ENCODE data around the gene ZBTB7C. TPM values are rescaled to one million over a fixed set of nuclear protein-coding genes. Genes with fewer than 3 reads are reported as not detected.

Gene ZBTB7C
- polyA plus RNA-seq, 1 of the 3 experiments (the other 2 are of a cell fraction) = 0.05 TPM

DNA sequence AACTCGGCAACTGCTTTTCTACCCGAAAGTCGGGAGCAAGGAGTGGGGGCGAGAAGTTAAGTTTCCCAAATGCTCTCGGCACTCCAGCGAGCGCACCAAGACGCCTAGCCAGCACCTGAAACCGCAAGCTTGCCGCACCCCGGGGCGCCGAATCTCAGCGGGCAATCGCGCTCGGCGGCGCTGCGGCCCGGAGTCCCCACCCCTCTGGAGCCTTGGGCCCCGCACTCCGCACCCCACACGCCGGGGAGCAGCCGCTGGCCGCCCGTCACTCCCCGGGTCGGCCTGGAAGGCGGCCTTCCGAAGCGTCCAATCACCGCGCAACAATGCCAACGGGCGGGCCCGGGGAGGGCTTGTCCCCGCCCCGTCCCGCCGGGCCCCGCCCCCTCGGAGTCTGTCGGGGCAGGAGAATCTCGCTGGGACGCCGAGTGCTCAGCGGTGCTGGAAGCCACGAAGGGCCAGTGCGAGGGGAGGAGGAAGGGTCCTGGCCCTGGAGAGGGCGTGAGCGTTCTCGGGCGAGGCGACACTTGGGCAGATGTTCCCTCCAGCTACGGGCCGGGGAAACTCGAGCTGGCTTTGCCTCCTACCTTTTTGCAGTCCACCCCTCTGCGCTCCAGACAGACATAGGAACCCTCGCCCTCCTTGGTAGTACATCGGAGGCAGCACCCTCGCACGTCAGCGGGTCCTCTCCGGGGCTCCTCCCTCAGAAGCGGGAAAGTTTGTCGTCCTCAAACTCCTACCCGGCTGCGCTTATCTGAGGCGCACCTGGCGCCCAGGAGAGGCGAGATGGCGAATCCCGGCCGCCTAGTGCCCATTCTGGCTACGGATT, 1.1 kb upstream of the ZBTB7C start:
- peak; percentile 96 for DNase-seq
- H3K27me3 ChIP-seq (ENCODE audit: insufficient read depth) = peaks cover 48% of the 10 kb centered on the region
- H3K4me3 ChIP-seq (ENCODE audit: low read depth in 2 of 2, low read length in 1 of 2) = peak overlapping the region; percentile 67 to 84
- H2AFZ ChIP-seq (ENCODE audit: low read depth) = peak overlapping the region; percentile 95
- H3K9me2 ChIP-seq = no peaks in the 10 kb centered on the region
- ChIA-PET POLR2A (no interaction called here), CTCF (interaction anchor here (1.2 to 2.8 kb wide), 4 partner anchors 10 to 180 kb away, joined by 4 to 9 read pairs (median 6); no protein-coding TSS in a partner anchor)
- H4K20me1 ChIP-seq (ENCODE audit: insufficient read depth) = no peaks in the 10 kb centered on the region
- H3K79me2 ChIP-seq (ENCODE audit: insufficient read depth) = no peaks in the 10 kb centered on the region
- TF ChIP-seq, protein P1, sequence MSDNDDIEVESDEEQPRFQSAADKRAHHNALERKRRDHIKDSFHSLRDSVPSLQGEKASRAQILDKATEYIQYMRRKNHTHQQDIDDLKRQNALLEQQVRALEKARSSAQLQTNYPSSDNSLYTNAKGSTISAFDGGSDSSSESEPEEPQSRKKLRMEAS (IDR thresholded peaks at IDR 0.05; ENCODE audit: low read depth) = 0 out of 2 replicates have a peak, but pooled peaks have one; percentile 25
- no peak for TF ChIP-seq CHD2 (IDR thresholded peaks at IDR 0.05; ENCODE audit: low read length, partially characterized antibody)
- peak; percentile 49; the same call in 1 of the 2 replicates for TF ChIP-seq MXI1 (IDR thresholded peaks at IDR 0.05; ENCODE audit: low read depth, low read length)
- TF ChIP-seq, protein P2, sequence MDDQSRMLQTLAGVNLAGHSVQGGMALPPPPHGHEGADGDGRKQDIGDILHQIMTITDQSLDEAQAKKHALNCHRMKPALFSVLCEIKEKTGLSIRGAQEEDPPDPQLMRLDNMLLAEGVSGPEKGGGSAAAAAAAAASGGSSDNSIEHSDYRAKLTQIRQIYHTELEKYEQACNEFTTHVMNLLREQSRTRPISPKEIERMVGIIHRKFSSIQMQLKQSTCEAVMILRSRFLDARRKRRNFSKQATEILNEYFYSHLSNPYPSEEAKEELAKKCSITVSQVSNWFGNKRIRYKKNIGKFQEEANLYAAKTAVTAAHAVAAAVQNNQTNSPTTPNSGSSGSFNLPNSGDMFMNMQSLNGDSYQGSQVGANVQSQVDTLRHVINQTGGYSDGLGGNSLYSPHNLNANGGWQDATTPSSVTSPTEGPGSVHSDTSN (IDR thresholded peaks at IDR 0.05) = peak; percentile 75
- TF ChIP-seq GABPA (IDR thresholded peaks at IDR 0.05; ENCODE audit: low read depth) = no peak
- no peak for TF ChIP-seq JUND (IDR thresholded peaks at IDR 0.05)
- TF ChIP-seq RAD21 (IDR thresholded peaks at IDR 0.05; ENCODE audit: low read length) = no peak
- TF ChIP-seq YY1 (IDR thresholded peaks at IDR 0.05; ENCODE audit: low read depth) = no peak
- TF ChIP-seq MEF2A (IDR thresholded peaks at IDR 0.05; ENCODE audit: borderline replicate concordance, low read depth) = no peak
- no peak for TF ChIP-seq RFX5 (IDR thresholded peaks at IDR 0.05; ENCODE audit: low read length)
- TF ChIP-seq, protein P3, sequence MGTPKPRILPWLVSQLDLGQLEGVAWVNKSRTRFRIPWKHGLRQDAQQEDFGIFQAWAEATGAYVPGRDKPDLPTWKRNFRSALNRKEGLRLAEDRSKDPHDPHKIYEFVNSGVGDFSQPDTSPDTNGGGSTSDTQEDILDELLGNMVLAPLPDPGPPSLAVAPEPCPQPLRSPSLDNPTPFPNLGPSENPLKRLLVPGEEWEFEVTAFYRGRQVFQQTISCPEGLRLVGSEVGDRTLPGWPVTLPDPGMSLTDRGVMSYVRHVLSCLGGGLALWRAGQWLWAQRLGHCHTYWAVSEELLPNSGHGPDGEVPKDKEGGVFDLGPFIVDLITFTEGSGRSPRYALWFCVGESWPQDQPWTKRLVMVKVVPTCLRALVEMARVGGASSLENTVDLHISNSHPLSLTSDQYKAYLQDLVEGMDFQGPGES (IDR thresholded peaks at IDR 0.05; ENCODE audit: low read depth, low read length) = no peak
- no peak for TF ChIP-seq FOXM1 (IDR thresholded peaks at IDR 0.05; ENCODE audit: low read depth)
- TF ChIP-seq TCF12 (IDR thresholded peaks at IDR 0.05) = no peak
- TF ChIP-seq, protein P4, sequence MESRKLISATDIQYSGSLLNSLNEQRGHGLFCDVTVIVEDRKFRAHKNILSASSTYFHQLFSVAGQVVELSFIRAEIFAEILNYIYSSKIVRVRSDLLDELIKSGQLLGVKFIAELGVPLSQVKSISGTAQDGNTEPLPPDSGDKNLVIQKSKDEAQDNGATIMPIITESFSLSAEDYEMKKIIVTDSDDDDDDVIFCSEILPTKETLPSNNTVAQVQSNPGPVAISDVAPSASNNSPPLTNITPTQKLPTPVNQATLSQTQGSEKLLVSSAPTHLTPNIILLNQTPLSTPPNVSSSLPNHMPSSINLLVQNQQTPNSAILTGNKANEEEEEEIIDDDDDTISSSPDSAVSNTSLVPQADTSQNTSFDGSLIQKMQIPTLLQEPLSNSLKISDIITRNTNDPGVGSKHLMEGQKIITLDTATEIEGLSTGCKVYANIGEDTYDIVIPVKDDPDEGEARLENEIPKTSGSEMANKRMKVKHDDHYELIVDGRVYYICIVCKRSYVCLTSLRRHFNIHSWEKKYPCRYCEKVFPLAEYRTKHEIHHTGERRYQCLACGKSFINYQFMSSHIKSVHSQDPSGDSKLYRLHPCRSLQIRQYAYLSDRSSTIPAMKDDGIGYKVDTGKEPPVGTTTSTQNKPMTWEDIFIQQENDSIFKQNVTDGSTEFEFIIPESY (IDR thresholded peaks at IDR 0.05; ENCODE audit: borderline replicate concordance, low read depth) = no peak
- TF ChIP-seq, protein P5, sequence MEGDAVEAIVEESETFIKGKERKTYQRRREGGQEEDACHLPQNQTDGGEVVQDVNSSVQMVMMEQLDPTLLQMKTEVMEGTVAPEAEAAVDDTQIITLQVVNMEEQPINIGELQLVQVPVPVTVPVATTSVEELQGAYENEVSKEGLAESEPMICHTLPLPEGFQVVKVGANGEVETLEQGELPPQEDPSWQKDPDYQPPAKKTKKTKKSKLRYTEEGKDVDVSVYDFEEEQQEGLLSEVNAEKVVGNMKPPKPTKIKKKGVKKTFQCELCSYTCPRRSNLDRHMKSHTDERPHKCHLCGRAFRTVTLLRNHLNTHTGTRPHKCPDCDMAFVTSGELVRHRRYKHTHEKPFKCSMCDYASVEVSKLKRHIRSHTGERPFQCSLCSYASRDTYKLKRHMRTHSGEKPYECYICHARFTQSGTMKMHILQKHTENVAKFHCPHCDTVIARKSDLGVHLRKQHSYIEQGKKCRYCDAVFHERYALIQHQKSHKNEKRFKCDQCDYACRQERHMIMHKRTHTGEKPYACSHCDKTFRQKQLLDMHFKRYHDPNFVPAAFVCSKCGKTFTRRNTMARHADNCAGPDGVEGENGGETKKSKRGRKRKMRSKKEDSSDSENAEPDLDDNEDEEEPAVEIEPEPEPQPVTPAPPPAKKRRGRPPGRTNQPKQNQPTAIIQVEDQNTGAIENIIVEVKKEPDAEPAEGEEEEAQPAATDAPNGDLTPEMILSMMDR (IDR thresholded peaks at IDR 0.05) = peak; percentile 29
- no peak for TF ChIP-seq RCOR1 (IDR thresholded peaks at IDR 0.05; ENCODE audit: low read length)
- H3K27ac ChIP-seq (ENCODE audit: low read depth in 2 of 2, low read length in 1 of 2) = peak overlapping the region in 1 of 2 experiments; percentile 53; a peak in 1 of 4 replicates
- H3K9me3 ChIP-seq = no peaks in the 10 kb centered on the region
- no peaks in the 10 kb centered on the region for H3K36me3 ChIP-seq (replicated peaks in 1 of 2; ENCODE audit: control insufficient read depth in 1 of 2, insufficient read depth in 2 of 2, low read length in 1 of 2)
- peaks cover 0 to 19% of the 10 kb centered on the region in 2 experiments; a peak in 1 of 4 replicates for H3K4me1 ChIP-seq (ENCODE audit: control insufficient read depth in 1 of 2, insufficient read depth in 2 of 2, low read depth in 1 of 2, low read length in 1 of 2)
- H3F3A ChIP-seq (replicated peaks; ENCODE audit: insufficient read depth) = no peaks in the 10 kb centered on the region
- H3K4me2 ChIP-seq = peak overlapping the region; percentile 98
- 0% methylated on average over 16 of the region's 77 CpGs for WGBS (ENCODE audit: low lambda C conversion rate)
- H3K9ac ChIP-seq = no peak overlapping the region

Data from SK-N-SH (cell line).